ENCODE measurements around the gene IL1A.

Gene IL1A

DNA sequence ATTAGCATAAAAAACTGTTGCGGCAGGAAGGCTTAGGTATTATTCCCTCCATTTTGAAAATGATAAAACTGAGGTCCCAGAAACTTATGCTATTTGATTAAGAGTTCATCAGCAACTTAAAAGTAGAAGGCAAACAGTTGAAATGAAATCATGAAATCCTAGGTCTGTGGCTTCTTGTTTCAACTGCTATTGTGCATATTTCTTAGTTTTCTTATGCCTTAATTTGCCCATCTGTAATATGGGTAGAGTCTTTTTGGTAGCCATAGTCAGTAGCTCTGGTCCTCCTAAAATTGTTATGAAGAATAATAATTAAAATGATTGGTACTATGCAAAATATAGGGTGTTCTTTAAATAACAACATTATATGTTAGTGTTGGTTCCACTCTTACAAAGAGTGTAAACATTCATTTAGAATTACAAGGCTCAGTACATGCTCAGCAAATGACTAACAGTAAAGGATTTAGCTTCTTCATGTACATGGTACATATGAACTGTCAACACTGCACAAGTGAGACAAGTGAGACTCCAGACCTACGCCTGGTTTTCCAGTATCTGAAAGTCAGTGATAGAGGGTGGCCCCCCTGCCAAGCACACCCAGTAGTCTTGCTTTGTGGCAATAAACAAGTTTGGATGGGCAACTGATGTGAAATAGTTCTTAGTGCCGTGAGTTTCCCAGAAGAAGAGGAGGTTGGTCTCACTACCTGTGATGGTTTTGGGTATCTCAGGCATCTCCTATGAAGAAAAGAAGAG is 9.6 kb downstream of the IL1A start:
- no peak overlapping the region for H3K27ac ChIP-seq (ENCODE audit: low read length)
- H3K4me3 ChIP-seq (ENCODE audit: low read length in 2 of 2): no peak overlapping the region
- H3K9me3 ChIP-seq (ENCODE audit: control insufficient read depth in 2 of 2, low read length in 2 of 2): no peaks in the 10 kb centered on the region
- H3K4me1 ChIP-seq (ENCODE audit: control insufficient read depth, insufficient read depth, low read length): no peaks in the 10 kb centered on the region
- no peaks in the 10 kb centered on the region for H3K36me3 ChIP-seq (ENCODE audit: control insufficient read depth in 2 of 2, insufficient read depth in 2 of 2, low read length in 2 of 2)
- no peaks in the 10 kb centered on the region for H3K27me3 ChIP-seq (ENCODE audit: control insufficient read depth in 1 of 2, insufficient read depth in 2 of 2, low read length in 2 of 2)
- H3K9ac ChIP-seq (ENCODE audit: low read length in 2 of 2): no peak overlapping the region

DNA sequence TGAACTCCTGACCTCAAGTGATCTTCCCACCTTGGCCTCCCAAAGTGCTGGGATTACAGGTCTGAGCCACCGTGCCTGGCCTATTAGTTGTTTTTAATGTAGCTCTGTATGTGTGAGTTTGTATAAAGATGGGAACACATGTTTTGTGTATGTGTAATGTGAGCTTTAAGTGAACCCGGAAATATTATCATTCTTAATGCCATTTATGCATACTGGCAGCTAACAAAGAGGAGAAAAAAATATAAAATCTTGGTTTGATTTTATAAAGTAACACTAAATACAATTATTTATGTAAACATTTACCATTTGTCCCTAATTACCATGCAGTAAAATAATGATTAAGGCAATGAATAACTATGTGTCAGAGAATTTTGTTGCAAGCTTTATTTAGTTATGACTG is 10.7 kb downstream of the IL1A start:
- Histone ChIP-seq H3K27ac (ENCODE audit: low read length) (no peak overlapping the region), H3K4me1 (ENCODE audit: control insufficient read depth, insufficient read depth, low read length) (no peaks in the 10 kb centered on the region), H3K27me3 (ENCODE audit: control insufficient read depth in 1 of 2, insufficient read depth in 2 of 2, low read length in 2 of 2) (no peaks in the 10 kb centered on the region), H3K9me3 (ENCODE audit: control insufficient read depth in 2 of 2, low read length in 2 of 2) (no peaks in the 10 kb centered on the region), H3K36me3 (ENCODE audit: control insufficient read depth in 2 of 2, insufficient read depth in 2 of 2, low read length in 2 of 2) (no peaks in the 10 kb centered on the region), H3K9ac (ENCODE audit: low read length in 2 of 2) (no peak overlapping the region), H3K4me3 (ENCODE audit: low read length in 2 of 2) (no peak overlapping the region)

DNA sequence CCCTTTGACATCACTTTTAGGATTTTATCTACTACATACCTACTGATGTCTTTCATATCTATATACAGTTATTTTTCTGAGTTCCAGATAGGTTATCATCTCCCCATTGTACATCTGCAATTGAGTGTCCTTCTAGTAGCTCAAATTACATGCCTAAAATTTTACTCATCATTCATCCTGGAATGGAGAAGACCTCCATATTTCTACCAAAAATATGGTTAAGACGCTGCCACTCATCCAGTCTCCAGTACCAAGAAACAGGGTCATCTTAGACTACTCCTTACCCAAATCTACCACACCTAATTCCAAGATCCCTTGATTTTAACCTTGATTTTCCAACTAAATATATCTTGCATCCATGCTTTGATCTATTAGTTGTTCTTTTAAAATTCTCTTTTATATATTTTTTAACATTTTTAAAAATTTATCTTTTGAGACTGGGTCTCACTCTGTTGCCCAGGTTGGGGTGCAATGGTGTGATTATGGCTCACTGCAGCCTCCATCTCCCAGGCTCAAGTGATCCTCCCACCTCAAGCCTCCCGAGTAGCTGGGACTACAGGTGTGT is 11.3 kb downstream of the IL1A start:
- no peak overlapping the region for H3K27ac ChIP-seq (ENCODE audit: low read length)
- no peaks in the 10 kb centered on the region for H3K4me1 ChIP-seq (ENCODE audit: control insufficient read depth, insufficient read depth, low read length)
- H3K4me3 ChIP-seq (ENCODE audit: low read length in 2 of 2): no peak overlapping the region
- no peaks in the 10 kb centered on the region for H3K36me3 ChIP-seq (ENCODE audit: control insufficient read depth in 2 of 2, insufficient read depth in 2 of 2, low read length in 2 of 2)
- H3K9me3 ChIP-seq (ENCODE audit: control insufficient read depth in 2 of 2, low read length in 2 of 2): no peaks in the 10 kb centered on the region
- H3K27me3 ChIP-seq (ENCODE audit: control insufficient read depth in 1 of 2, insufficient read depth in 2 of 2, low read length in 2 of 2): no peaks in the 10 kb centered on the region
- no peak overlapping the region for H3K9ac ChIP-seq (ENCODE audit: low read length in 2 of 2)

DNA sequence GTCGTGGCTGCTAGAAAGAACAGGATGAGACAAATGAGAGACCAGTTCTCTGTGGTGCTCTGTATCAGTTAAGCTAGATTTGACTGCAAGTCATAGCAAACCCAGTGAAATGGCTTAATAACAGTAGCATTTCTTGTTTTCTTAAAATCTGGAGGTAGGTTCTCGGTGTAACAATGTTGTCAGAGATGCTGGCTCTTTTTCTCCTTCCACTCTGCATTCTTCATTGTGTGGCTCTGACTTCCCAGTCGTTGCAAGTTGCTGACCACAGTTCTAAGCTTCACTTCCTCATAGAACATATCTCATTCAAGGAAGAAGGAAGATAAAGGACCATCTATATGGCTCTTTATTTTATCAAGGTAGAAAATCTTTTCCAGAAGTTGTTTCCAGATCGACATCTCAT is 12.0 kb downstream of the IL1A start:
- Histone ChIP-seq H3K4me3 (ENCODE audit: low read length in 2 of 2) (no peak overlapping the region), H3K9me3 (ENCODE audit: control insufficient read depth in 2 of 2, low read length in 2 of 2) (no peaks in the 10 kb centered on the region), H3K27ac (ENCODE audit: low read length) (no peak overlapping the region)

DNA sequence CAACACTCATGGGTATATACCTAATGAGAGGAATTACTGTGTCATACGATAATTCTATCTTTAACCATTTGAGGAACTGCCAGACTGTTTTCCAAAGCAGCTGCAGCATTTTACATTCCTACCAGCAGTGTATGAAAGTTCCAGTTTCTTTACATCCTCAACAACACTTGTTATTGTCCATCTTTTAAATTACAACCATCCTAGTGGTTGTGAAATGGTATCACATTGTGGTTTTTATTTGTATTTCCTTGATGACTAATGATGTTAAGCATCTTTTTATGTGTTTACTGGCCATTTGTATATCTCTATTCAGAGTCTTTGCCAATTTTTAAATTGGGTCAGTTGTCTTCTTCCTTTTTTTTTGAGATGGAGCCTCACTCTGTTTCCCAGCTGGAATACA is 15.9 kb downstream of the IL1A start:
- H3K27ac ChIP-seq (ENCODE audit: low read length): no peak overlapping the region
- no peaks in the 10 kb centered on the region for H3K9me3 ChIP-seq (ENCODE audit: control insufficient read depth in 2 of 2, low read length in 2 of 2)
- H3K4me3 ChIP-seq (ENCODE audit: low read length in 2 of 2): no peak overlapping the region
- peaks cover 6% of the 10 kb centered on the region for H3K4me1 ChIP-seq (ENCODE audit: control insufficient read depth, insufficient read depth, low read length)
- H3K36me3 ChIP-seq (ENCODE audit: control insufficient read depth in 2 of 2, insufficient read depth in 2 of 2, low read length in 2 of 2): no peaks in the 10 kb centered on the region
- no peaks in the 10 kb centered on the region for H3K27me3 ChIP-seq (ENCODE audit: control insufficient read depth in 1 of 2, insufficient read depth in 2 of 2, low read length in 2 of 2)
- no peak overlapping the region for H3K9ac ChIP-seq (ENCODE audit: low read length in 2 of 2)

More for the DNA sequence above, 12.0 kb downstream of the IL1A start:
- Histone ChIP-seq H3K27me3 (ENCODE audit: control insufficient read depth in 1 of 2, insufficient read depth in 2 of 2, low read length in 2 of 2) (no peaks in the 10 kb centered on the region), H3K4me1 (ENCODE audit: control insufficient read depth, insufficient read depth, low read length) (no peaks in the 10 kb centered on the region), H3K36me3 (ENCODE audit: control insufficient read depth in 2 of 2, insufficient read depth in 2 of 2, low read length in 2 of 2) (no peaks in the 10 kb centered on the region), H3K9ac (ENCODE audit: low read length in 2 of 2) (no peak overlapping the region)

DNA sequence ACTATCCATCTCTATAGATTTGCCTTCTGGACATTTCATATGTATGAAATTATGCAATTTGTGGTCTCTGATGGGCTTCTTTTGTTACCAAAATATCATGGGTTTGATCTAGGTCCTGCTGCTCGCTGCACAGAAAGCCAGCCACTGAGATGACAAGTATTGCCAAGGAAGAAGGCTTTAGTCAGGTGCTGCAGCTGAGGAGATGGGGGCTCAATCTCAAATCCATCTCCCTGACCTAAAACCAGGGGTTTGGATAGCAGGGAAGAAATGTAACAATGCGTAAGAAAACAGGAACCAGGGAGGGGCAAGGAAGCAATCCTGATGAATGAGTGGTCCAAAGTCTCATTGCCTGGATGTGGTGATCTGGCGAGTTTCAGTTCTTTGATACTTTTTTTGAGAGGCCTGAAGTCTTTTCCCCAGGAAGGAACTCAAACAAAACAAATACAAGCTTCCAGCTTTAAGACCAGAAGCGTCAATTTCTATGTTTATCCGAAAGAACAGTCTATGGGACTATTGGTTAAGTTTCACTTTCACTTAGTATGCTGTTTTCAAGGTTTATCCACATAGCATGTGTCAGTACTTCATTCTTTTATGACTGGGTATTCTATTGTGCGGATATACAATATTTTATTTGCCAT is 16.5 kb downstream of the IL1A start:
- H3K9me3 ChIP-seq (ENCODE audit: control insufficient read depth in 2 of 2, low read length in 2 of 2): no peaks in the 10 kb centered on the region
- H3K9ac ChIP-seq (ENCODE audit: low read length in 2 of 2): no peak overlapping the region
- no peaks in the 10 kb centered on the region for H3K36me3 ChIP-seq (ENCODE audit: control insufficient read depth in 2 of 2, insufficient read depth in 2 of 2, low read length in 2 of 2)
- peaks cover 6% of the 10 kb centered on the region for H3K4me1 ChIP-seq (ENCODE audit: control insufficient read depth, insufficient read depth, low read length)
- no peaks in the 10 kb centered on the region for H3K27me3 ChIP-seq (ENCODE audit: control insufficient read depth in 1 of 2, insufficient read depth in 2 of 2, low read length in 2 of 2)
- no peak overlapping the region for H3K27ac ChIP-seq (ENCODE audit: low read length)
- no peak overlapping the region for H3K4me3 ChIP-seq (ENCODE audit: low read length in 2 of 2)

DNA sequence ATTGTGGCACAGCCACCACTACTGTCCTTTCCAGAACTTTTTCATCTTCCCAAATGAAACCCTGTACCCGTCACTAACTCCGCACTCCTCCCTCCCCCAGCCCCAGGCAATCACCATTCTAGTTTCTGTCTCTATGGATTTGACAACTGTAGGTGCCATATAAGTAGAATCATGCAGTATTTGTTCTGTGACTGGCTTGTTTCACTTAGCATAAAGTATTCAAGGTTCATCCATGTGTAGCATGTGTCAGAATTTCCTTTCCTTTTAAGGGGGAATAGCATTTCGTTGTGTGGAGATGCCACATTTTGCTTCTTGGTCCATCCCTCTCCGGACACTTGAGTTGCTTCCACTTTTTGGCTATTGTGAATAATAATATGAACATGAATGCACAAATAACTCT is 19.0 kb downstream of the IL1A start:
- peak overlapping the region in 1 of 2 donors; percentile 36 for H3K9ac ChIP-seq (ENCODE audit: low read length in 2 of 2)
- peaks cover 6% of the 10 kb centered on the region for H3K4me1 ChIP-seq (ENCODE audit: control insufficient read depth, insufficient read depth, low read length)
- H3K27ac ChIP-seq (ENCODE audit: low read length): no peak overlapping the region
- H3K9me3 ChIP-seq (ENCODE audit: control insufficient read depth in 2 of 2, low read length in 2 of 2): no peaks in the 10 kb centered on the region
- peak overlapping the region; percentile 28 to 84 for H3K4me3 ChIP-seq (ENCODE audit: low read length in 2 of 2)
- H3K27me3 ChIP-seq (ENCODE audit: control insufficient read depth in 1 of 2, insufficient read depth in 2 of 2, low read length in 2 of 2): no peaks in the 10 kb centered on the region
- H3K36me3 ChIP-seq (ENCODE audit: control insufficient read depth in 2 of 2, insufficient read depth in 2 of 2, low read length in 2 of 2): no peaks in the 10 kb centered on the region

DNA sequence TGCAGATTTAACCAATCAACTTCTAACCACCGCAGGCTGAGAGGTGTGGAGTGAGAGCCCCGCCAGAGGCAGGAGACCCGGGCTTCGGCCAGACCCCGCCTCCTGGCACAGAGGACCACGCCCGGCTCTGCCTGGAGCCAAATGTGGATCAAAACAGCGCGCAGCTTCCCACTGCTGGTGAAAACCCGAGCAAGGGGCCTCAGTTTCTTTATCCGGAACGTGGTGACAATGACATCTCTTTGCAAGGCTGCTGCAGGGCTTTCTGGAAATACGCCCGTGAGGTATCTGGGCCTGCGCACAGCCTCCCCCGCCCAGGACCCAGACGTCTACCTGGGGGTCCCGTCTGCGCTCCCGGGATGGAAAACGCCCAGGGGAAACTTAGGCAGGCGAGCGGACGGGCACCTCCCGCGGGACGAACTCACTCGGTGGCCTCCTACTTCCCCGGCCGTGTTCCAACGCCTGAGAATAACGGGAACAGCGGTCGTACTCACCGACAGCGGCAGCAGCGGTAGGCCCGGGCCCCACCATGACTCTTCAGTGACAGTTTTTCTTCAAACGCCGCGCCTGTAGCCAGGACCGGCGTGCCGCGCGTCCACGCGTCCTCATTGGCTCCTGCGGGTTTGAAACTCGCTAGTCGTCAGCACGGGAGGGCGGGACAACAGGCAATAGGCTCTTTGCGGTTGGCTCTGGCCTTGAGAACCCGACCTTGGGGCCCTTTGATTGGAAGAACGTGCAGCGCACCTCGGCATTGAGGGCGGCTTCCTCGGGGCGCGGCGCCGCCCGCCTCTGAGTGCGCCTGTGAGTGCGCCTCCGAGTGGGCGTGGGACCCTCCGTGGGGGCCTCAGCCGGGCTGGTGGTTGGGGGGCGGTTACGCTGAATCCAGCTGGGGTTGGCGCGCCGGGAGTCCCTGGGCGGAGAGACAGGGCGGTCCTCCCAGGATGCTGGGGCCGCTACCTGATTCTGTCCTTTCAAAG is 19.9 kb downstream of the IL1A start, which contains the start of gene CKAP2L:
Gene CKAP2L (minus strand): TSS at position 539 of the 974 bp plus-strand sequence. CDS start 11 bp downstream, at position 528.
- H3K27me3 ChIP-seq (ENCODE audit: control insufficient read depth in 1 of 2, insufficient read depth in 2 of 2, low read length in 2 of 2): no peaks in the 10 kb centered on the region
- no peaks in the 10 kb centered on the region for H3K9me3 ChIP-seq (ENCODE audit: control insufficient read depth in 2 of 2, low read length in 2 of 2)
- peaks cover 6% of the 10 kb centered on the region for H3K4me1 ChIP-seq (ENCODE audit: control insufficient read depth, insufficient read depth, low read length)
- no peaks in the 10 kb centered on the region for H3K36me3 ChIP-seq (ENCODE audit: control insufficient read depth in 2 of 2, insufficient read depth in 2 of 2, low read length in 2 of 2)
- H3K9ac ChIP-seq (ENCODE audit: low read length in 2 of 2): peak within 1 kb of the TSS; percentile 36 to 47
- H3K4me3 ChIP-seq (ENCODE audit: low read length in 2 of 2): peak within 1 kb of the TSS; percentile 28 to 84
- no peak within 1 kb of the TSS for H3K27ac ChIP-seq (ENCODE audit: low read length)

DNA sequence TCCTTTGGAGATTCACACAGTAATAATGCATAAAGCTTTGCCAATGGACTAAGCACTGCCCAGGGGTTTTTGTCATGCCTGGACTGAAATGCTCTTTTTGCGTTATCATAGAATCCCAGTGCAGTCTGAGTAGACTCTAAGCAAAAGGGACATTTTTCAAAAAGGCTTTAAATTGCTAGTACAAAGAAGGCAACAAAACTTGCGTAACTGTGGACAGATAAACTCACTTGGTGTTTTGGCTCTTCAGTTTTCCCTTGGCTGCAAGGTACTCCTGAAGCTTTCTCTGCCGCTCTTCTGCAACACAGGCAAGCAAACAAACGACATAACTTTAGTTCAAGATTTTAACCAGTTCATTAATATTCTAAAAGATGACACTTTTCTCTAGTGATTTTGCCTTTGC is 22.0 kb downstream of the IL1A start:
- H3K4me3 ChIP-seq (ENCODE audit: low read length in 2 of 2): no peak overlapping the region
- H3K27me3 ChIP-seq (ENCODE audit: control insufficient read depth in 1 of 2, insufficient read depth in 2 of 2, low read length in 2 of 2): no peaks in the 10 kb centered on the region
- no peaks in the 10 kb centered on the region for H3K9me3 ChIP-seq (ENCODE audit: control insufficient read depth in 2 of 2, low read length in 2 of 2)
- no peak overlapping the region for H3K27ac ChIP-seq (ENCODE audit: low read length)
- H3K4me1 ChIP-seq (ENCODE audit: control insufficient read depth, insufficient read depth, low read length): peaks cover 11% of the 10 kb centered on the region
- H3K9ac ChIP-seq (ENCODE audit: low read length in 2 of 2): no peak overlapping the region
- H3K36me3 ChIP-seq (ENCODE audit: control insufficient read depth in 2 of 2, insufficient read depth in 2 of 2, low read length in 2 of 2): no peaks in the 10 kb centered on the region

DNA sequence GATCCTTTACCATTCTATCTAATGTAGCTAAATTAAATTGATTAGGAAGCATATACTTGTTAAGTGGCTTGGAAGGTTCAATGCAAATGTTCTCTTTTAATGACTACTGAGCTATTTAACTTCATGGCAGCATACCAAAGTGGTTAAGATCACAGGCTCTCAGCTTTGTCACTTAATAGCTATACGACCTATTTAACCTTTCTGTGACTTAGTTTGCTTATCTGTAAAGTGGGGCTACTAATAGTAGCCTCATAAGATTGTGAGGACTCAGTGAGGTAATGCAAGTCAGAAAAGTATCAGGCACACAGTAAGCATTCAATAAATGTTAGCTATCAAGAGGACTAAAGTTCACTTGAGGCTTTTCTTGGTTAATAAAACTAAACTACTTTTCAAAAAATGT is 24.1 kb downstream of the IL1A start:
- Histone ChIP-seq H3K4me1 (ENCODE audit: control insufficient read depth, insufficient read depth, low read length) (peaks cover 12% of the 10 kb centered on the region), H3K9me3 (ENCODE audit: control insufficient read depth in 2 of 2, low read length in 2 of 2) (no peaks in the 10 kb centered on the region), H3K9ac (ENCODE audit: low read length in 2 of 2) (no peak overlapping the region), H3K4me3 (ENCODE audit: low read length in 2 of 2) (no peak overlapping the region), H3K36me3 (ENCODE audit: control insufficient read depth in 2 of 2, insufficient read depth in 2 of 2, low read length in 2 of 2) (no peaks in the 10 kb centered on the region), H3K27ac (ENCODE audit: low read length) (no peak overlapping the region), H3K27me3 (ENCODE audit: control insufficient read depth in 1 of 2, insufficient read depth in 2 of 2, low read length in 2 of 2) (no peaks in the 10 kb centered on the region)
